Measurements from ENCODE around the gene TMA7.

Gene TMA7

GRCh38 chr3:48430708-48431101 is 9.4 kb upstream of the TMA7 start:
- H3K4me3 ChIP-seq (replicated peaks; ENCODE audit: insufficient read depth, low read length), result no peak overlapping the region
- no peak overlapping the region for H3K27ac ChIP-seq (replicated peaks)
- DNase-seq (ENCODE audit: low read depth in 1 of 2, low spot score in 1 of 2), result no peak
- peaks cover 2% of the 10 kb centered on the region for H3K27me3 ChIP-seq (ENCODE audit: insufficient read depth, poor library complexity, severe bottlenecking)
- TF ChIP-seq CTCF (IDR thresholded peaks at IDR 0.05; ENCODE audit: insufficient read depth, low read length), result no peak
- no peak for TF ChIP-seq GABPA (IDR thresholded peaks at IDR 0.05; ENCODE audit: low read depth)
- no peak for TF ChIP-seq POLR2AphosphoS5 (IDR thresholded peaks at IDR 0.05; ENCODE audit: low read depth)
- TF ChIP-seq, protein P1, sequence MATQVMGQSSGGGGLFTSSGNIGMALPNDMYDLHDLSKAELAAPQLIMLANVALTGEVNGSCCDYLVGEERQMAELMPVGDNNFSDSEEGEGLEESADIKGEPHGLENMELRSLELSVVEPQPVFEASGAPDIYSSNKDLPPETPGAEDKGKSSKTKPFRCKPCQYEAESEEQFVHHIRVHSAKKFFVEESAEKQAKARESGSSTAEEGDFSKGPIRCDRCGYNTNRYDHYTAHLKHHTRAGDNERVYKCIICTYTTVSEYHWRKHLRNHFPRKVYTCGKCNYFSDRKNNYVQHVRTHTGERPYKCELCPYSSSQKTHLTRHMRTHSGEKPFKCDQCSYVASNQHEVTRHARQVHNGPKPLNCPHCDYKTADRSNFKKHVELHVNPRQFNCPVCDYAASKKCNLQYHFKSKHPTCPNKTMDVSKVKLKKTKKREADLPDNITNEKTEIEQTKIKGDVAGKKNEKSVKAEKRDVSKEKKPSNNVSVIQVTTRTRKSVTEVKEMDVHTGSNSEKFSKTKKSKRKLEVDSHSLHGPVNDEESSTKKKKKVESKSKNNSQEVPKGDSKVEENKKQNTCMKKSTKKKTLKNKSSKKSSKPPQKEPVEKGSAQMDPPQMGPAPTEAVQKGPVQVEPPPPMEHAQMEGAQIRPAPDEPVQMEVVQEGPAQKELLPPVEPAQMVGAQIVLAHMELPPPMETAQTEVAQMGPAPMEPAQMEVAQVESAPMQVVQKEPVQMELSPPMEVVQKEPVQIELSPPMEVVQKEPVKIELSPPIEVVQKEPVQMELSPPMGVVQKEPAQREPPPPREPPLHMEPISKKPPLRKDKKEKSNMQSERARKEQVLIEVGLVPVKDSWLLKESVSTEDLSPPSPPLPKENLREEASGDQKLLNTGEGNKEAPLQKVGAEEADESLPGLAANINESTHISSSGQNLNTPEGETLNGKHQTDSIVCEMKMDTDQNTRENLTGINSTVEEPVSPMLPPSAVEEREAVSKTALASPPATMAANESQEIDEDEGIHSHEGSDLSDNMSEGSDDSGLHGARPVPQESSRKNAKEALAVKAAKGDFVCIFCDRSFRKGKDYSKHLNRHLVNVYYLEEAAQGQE (IDR thresholded peaks at IDR 0.05; ENCODE audit: insufficient replicate concordance, low read depth), result no peak
- TF ChIP-seq SPI1 (IDR thresholded peaks at IDR 0.05; ENCODE audit: borderline replicate concordance, low read depth), result no peak

DNA sequence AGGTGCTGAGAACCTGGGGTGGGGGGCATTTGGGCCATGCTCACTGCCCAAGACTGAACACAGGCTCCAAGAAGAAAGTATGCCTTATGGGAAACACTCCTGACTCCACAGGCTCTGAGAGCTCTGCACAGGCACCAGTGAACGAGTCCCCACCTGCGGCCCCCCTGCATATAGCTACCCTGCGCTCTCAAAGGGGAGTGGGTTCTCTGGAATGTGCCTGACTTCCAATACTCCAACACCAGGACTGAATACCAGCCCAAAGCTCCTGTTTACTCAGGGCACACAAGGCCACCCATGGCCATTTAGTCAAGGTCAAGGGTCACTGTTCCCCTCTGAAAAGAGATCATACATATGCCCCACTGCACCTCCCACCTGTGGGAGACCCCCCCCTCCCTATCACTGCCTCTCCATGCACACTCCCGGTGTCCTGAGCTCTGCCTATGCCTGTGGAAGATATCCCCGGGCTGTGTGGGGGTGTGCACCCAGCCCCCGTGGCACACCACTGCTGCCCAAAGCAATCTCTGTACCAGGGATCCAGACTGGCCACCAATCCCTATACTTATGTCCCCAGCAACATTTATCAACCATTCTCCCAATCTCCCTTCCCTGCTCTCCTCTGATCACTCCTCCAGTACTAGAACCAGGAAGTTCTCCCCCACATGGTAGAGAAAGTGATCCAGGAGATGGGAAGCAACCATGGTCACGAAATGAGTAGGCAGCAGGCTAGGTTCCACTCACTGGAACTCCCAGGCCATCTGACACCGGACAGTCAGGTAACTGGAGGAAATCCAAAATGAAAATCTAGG is 8.6 kb upstream of the TMA7 start:
- TF ChIP-seq SPI1 (IDR thresholded peaks at IDR 0.05; ENCODE audit: borderline replicate concordance, low read depth) (no peak), POLR2AphosphoS5 (IDR thresholded peaks at IDR 0.05; ENCODE audit: low read depth) (no peak)
- Histone ChIP-seq H3K4me3 (replicated peaks; ENCODE audit: insufficient read depth, low read length) (no peak overlapping the region), H3K27ac (replicated peaks) (no peak overlapping the region), H3K27me3 (ENCODE audit: insufficient read depth, poor library complexity, severe bottlenecking) (peaks cover 2% of the 10 kb centered on the region)
- no peak for DNase-seq (ENCODE audit: low read depth in 1 of 2, low spot score in 1 of 2)

GRCh38 chr3:48432411-48433371 is 7.4 kb upstream of the TMA7 start:
- no peak overlapping the region for H3K27ac ChIP-seq (replicated peaks)
- peak in 1 of 2 experiments; percentile 16 for DNase-seq (ENCODE audit: low read depth in 1 of 2, low spot score in 1 of 2)
- H3K4me3 ChIP-seq (replicated peaks; ENCODE audit: insufficient read depth, low read length), result no peak overlapping the region
- TF ChIP-seq, protein P1 (IDR thresholded peaks at IDR 0.05; ENCODE audit: insufficient replicate concordance, low read depth), result no peak
- TF ChIP-seq POLR2AphosphoS5 (IDR thresholded peaks at IDR 0.05; ENCODE audit: low read depth), result no peak
- TF ChIP-seq CTCF (IDR thresholded peaks at IDR 0.05; ENCODE audit: insufficient read depth, low read length), result no peak
- TF ChIP-seq GABPA (IDR thresholded peaks at IDR 0.05; ENCODE audit: low read depth), result no peak
- H3K27me3 ChIP-seq (ENCODE audit: insufficient read depth, poor library complexity, severe bottlenecking), result peaks cover 2% of the 10 kb centered on the region

All from HL-60 (cell line).